ENCODE measurements around the gene PRSS22. TPM values are rescaled to one million over a fixed set of nuclear protein-coding genes. Genes with fewer than 3 reads are reported as not detected.

The PRSS22 gene
- total RNA-seq, 1 donor: not detected

GRCh38 chr16:2867987-2868789 is 10.2 kb upstream of the PRSS22 start:
- peak; percentile 95 for TF ChIP-seq CTCF (IDR thresholded peaks at IDR 0.05; ENCODE audit: insufficient read depth, low read length)
- DNase-seq (ENCODE audit: low read depth): peak; percentile 93
- H3K4me3 ChIP-seq (ENCODE audit: low read depth, low read length): peak overlapping the region; percentile 70

GRCh38 chr16:2867661-2867986 is 9.7 kb upstream of the PRSS22 start:
- no peak for DNase-seq (ENCODE audit: low read depth)
- peak overlapping the region; percentile 70 for H3K4me3 ChIP-seq (ENCODE audit: low read depth, low read length)
- no peak for TF ChIP-seq CTCF (IDR thresholded peaks at IDR 0.05; ENCODE audit: insufficient read depth, low read length)

- no peak for DNase-seq (ENCODE audit: low read depth)
- no peak for TF ChIP-seq CTCF (IDR thresholded peaks at IDR 0.05; ENCODE audit: insufficient read depth, low read length)
- no peak overlapping the region for H3K4me3 ChIP-seq (ENCODE audit: low read depth, low read length)
These were observed 8.5 kb upstream of the PRSS22 start for GRCh38 chr16:2866431-2866830.

- DNase-seq (ENCODE audit: low read depth): no peak
- H3K4me3 ChIP-seq (ENCODE audit: low read depth, low read length): no peak overlapping the region
- TF ChIP-seq CTCF (IDR thresholded peaks at IDR 0.05; ENCODE audit: insufficient read depth, low read length): no peak
These were observed 7.7 kb upstream of the PRSS22 start for GRCh38 chr16:2865651-2866050.

- no peak for DNase-seq (ENCODE audit: low read depth)
- no peak for TF ChIP-seq CTCF (IDR thresholded peaks at IDR 0.05; ENCODE audit: insufficient read depth, low read length)
These were observed 3.0 kb upstream of the PRSS22 start for GRCh38 chr16:2860826-2861567.

GRCh38 chr16:2859686-2860265 is 1.8 kb upstream of the PRSS22 start:
- H3K4me3 ChIP-seq (ENCODE audit: low read depth, low read length): no peak overlapping the region
- DNase-seq (ENCODE audit: low read depth): no peak
- TF ChIP-seq CTCF (IDR thresholded peaks at IDR 0.05; ENCODE audit: insufficient read depth, low read length): no peak

More at GRCh38 chr16:2860826-2861567, 3.0 kb upstream of the PRSS22 start:
- no peak overlapping the region for H3K4me3 ChIP-seq (ENCODE audit: low read depth, low read length)
